ENCODE data around the gene EPHB1.

Gene EPHB1

DNA sequence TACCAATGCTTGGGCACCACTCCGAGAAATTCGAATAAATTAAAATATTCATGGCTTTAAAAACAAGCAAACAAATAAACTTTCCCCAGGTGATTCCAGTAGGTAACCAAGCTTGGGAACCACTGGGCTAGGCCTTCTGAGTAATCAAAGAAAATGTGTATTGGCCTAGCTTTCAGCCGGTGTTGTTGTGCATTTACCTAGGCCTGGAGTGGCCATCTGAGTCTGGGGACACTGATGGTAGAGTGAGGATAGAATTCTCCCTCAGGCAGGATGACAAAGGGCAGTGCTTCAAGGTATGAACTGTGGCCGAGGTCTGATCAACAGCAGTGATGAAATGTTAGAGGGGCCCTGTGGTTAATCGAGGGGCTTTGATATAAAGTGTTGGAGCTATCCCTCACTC is 440.5 kb downstream of the EPHB1 start:
- H3K9me3 ChIP-seq (ENCODE audit: severe bottlenecking) = peaks cover 16% of the 10 kb centered on the region
- H3K4me3 ChIP-seq (ENCODE audit: low read depth, low read length) = no peak overlapping the region
- no peaks in the 10 kb centered on the region for H3K36me3 ChIP-seq
- H3K27ac ChIP-seq = no peak overlapping the region
- no peak for DNase-seq
- no peaks in the 10 kb centered on the region for H3K27me3 ChIP-seq (ENCODE audit: insufficient read depth, low read depth, severe bottlenecking)
- TF ChIP-seq, protein P1, sequence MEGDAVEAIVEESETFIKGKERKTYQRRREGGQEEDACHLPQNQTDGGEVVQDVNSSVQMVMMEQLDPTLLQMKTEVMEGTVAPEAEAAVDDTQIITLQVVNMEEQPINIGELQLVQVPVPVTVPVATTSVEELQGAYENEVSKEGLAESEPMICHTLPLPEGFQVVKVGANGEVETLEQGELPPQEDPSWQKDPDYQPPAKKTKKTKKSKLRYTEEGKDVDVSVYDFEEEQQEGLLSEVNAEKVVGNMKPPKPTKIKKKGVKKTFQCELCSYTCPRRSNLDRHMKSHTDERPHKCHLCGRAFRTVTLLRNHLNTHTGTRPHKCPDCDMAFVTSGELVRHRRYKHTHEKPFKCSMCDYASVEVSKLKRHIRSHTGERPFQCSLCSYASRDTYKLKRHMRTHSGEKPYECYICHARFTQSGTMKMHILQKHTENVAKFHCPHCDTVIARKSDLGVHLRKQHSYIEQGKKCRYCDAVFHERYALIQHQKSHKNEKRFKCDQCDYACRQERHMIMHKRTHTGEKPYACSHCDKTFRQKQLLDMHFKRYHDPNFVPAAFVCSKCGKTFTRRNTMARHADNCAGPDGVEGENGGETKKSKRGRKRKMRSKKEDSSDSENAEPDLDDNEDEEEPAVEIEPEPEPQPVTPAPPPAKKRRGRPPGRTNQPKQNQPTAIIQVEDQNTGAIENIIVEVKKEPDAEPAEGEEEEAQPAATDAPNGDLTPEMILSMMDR (IDR thresholded peaks at IDR 0.05; ENCODE audit: low read depth, low read length) = no peak

DNA sequence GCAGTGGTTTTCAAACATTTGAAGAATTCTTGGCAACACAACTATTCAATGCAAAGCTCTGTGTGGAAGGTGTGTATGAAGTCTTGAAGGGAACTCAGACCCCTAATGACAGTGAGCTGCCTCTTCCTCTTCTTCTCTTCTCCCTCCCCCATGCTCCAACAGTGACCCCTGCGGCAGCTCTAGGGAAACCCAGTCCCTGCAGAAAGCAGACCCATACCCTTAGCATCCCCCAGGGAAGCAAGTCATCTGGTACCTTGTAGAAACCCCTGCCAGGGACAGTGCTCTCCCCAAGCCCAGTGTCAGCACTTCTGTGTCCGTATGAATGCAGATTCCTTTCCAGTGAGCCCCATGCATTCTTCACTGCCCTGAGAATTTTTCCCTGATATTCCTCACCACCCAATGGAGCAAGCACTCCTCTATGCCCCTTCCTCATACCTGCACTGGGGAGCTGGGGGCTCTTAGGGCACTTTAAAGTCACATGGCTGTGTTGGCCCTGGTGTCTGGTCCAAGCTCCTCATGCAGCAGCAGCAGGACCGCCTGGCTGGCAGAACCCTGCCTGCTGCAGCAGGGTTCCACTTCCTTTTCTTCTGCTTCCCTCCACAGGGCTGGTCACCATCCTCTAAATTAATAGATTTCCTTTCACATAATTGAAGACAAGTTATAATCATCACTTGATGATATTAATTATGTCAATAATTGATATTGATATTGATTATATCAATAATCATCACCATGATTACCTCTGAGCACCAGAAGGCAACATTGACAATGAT is 442.5 kb downstream of the EPHB1 start:
- Histone ChIP-seq H3K9me3 (ENCODE audit: severe bottlenecking) (peaks cover 16% of the 10 kb centered on the region), H3K36me3 (no peaks in the 10 kb centered on the region), H3K27me3 (ENCODE audit: insufficient read depth, low read depth, severe bottlenecking) (no peaks in the 10 kb centered on the region), H3K4me3 (ENCODE audit: low read depth, low read length) (no peak overlapping the region), H3K27ac (no peak overlapping the region)
- TF ChIP-seq, protein P1 (IDR thresholded peaks at IDR 0.05; ENCODE audit: low read depth, low read length) = 0 out of 2 replicates have a peak, but pooled peaks have one; percentile 5
- DNase-seq = no peak

DNA sequence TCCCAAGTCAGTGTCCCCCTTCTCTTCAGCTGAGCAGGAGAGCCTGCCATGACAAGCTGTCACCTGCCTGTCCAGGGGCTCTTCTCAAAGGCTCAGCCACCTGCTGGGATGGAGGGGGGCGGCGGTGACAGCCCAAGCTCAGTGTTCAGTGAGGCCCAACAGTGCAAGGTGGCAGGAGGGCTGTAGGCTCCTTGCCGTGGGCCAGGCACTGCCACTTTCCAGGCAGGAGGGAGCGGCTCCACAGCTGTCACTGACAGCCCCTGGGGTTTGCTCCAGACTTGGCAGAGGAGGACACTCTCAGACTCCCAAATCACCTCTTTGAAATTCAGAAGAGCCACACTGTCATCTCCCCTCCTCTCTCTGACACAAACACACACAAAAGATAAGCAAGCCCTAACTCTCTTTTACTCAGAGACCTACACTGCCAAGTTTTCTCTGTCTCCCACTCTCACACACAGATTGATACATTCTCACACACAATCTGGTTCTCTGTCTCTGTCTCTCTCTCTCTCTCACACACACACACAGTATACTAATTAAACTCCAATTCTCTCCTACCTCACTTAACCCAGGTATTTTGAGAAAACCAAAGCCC is 443.3 kb downstream of the EPHB1 start:
- Histone ChIP-seq H3K27ac (no peak overlapping the region), H3K36me3 (no peaks in the 10 kb centered on the region)

DNA sequence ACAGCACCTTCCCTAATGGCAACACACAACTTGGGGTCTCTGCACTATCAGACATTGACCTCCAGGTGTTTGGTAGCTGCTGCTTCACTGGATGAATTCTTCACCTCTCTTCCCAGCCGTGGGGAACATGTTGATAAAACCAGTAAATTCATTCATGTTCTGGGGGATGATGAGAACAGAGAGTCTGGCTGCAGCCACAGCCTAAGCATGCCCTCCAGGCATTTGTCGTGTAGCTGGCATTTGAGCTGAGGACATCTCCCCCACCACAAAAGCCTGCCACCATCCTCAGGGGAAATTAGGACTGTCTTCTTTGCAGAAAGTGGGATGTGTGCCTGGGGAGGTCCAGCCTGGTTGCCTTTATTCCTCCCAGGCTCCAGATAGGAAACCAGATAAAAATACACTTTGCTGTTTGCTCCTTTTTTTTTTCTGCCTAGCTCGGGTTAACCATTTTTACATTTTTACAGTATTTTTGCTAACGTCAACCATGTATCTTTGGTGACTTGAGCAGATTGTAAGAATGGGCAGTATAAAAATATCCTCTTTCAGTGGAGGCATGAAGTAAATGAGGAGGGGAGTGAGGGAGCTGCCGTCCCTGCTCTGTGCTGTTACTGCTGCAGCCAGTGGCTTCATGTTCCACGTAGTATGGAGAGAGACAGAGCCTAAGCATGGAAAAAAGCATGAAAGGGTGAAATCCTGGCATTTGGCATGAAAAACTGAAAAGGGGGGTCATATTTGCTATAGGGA is 444.0 kb downstream of the EPHB1 start:
- Histone ChIP-seq H3K36me3 (no peaks in the 10 kb centered on the region), H3K9me3 (ENCODE audit: severe bottlenecking) (peaks cover 5% of the 10 kb centered on the region), H3K27ac (no peak overlapping the region), H3K27me3 (ENCODE audit: insufficient read depth, low read depth, severe bottlenecking) (no peaks in the 10 kb centered on the region), H3K4me3 (ENCODE audit: low read depth, low read length) (no peak overlapping the region)
- DNase-seq = no peak
- TF ChIP-seq, protein P1 (IDR thresholded peaks at IDR 0.05; ENCODE audit: low read depth, low read length) = no peak

More for the DNA sequence above, 443.3 kb downstream of the EPHB1 start:
- Histone ChIP-seq H3K9me3 (ENCODE audit: severe bottlenecking) (peaks cover 12% of the 10 kb centered on the region), H3K27me3 (ENCODE audit: insufficient read depth, low read depth, severe bottlenecking) (no peaks in the 10 kb centered on the region), H3K4me3 (ENCODE audit: low read depth, low read length) (no peak overlapping the region)
- TF ChIP-seq, protein P1 (IDR thresholded peaks at IDR 0.05; ENCODE audit: low read depth, low read length) = no peak
- peak; percentile 76 for DNase-seq

DNA sequence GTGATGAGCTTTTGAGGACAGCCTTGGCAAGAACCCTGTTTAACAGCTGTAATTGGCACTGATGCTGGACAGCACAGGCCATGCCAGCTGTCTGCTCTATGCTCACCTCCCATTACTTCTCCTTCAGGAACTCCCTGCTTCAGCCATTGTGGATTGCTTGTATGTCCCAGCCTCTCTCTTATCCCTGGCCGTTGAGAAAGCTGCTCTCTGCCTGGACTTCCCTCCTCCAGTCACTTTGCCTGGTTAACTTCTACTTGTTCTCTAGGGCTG is 444.5 kb downstream of the EPHB1 start:
- TF ChIP-seq, protein P1 (IDR thresholded peaks at IDR 0.05; ENCODE audit: low read depth, low read length) = no peak
- Histone ChIP-seq H3K9me3 (ENCODE audit: severe bottlenecking) (peaks cover 2% of the 10 kb centered on the region), H3K27ac (no peak overlapping the region), H3K36me3 (no peaks in the 10 kb centered on the region), H3K27me3 (ENCODE audit: insufficient read depth, low read depth, severe bottlenecking) (no peaks in the 10 kb centered on the region), H3K4me3 (ENCODE audit: low read depth, low read length) (no peak overlapping the region)
- no peak for DNase-seq

Measured in WERI-Rb-1 (cell line).